H1 (cell line): ENCODE data around the gene MBD1. TPM values are rescaled to one million over a fixed set of nuclear protein-coding genes. Genes with fewer than 3 reads are reported as not detected.
"Not testable (repeated sequence)": the region's sequence is repeated elsewhere in the genome, so short reads cannot be mapped to it uniquely, and the experiment has no call there.

ENCODE experiments used
- CTCF ChIA-PET: fragments of 300-600 bp; sonication (Branson Sonifier 250); formaldehyde crosslinking; loops from one replicate; lab custom pipeline; 2021; ENCODE audit not compliant: partially characterized antibody; lab: Charles Lee
- POLR2A ChIA-PET: fragments of 300-600 bp; sonication (Branson Sonifier 250); formaldehyde crosslinking; loops from one replicate; lab custom pipeline; 2021; ENCODE audit warnings: inconsistent platforms; ENCODE audit not compliant: partially characterized antibody; lab: Charles Lee
- DNase-seq, 2 experiments: peaks; one replicate each; pipeline versions ENCODE4 v3.0.0 to v3.0.0-alpha.2; 2010 to 2022; ENCODE audit warnings: low spot score in 2 of 2, low read depth in 1 of 2, mixed read lengths in 1 of 2
- FAIRE-seq: peaks from 2 replicates; lab custom pipeline; 2011; peaks lifted over from hg19 to GRCh38; lab: Jason Lieb, UNC
- H2AFZ ChIP-seq: 2 replicates; pipeline ENCODE4 v1.8.1; 2012; ENCODE audit warnings: low read length, inconsistent platforms
- H2AK5ac ChIP-seq: 2 replicates; pipeline ENCODE4 v1.6.1; 2013; ENCODE audit warnings: low read depth, low read length
- H2BK120ac ChIP-seq: replicated peaks from 2 replicates; pipeline ENCODE3; 2013; ENCODE audit warnings: low read depth, low read length, inconsistent platforms
- H2BK12ac ChIP-seq: 2 replicates; pipeline ENCODE4 v1.6.1; 2013; ENCODE audit warnings: low read depth, low read length
- H2BK15ac ChIP-seq: 2 replicates; pipeline ENCODE4 v1.6.1; 2013; ENCODE audit warnings: low read length
- H2BK20ac ChIP-seq: 2 replicates; pipeline ENCODE4 v1.6.1; 2013; ENCODE audit warnings: low read length
- H2BK5ac ChIP-seq: 2 replicates; pipeline ENCODE4 v1.6.1; 2013; ENCODE audit warnings: low read depth, low read length
- H3K14ac ChIP-seq: 2 replicates; pipeline ENCODE4 v1.6.1; 2013; ENCODE audit warnings: inconsistent platforms; ENCODE audit not compliant: insufficient read length
- H3K18ac ChIP-seq: 2 replicates; pipeline ENCODE4 v1.6.1; 2013; ENCODE audit warnings: low read length; ENCODE audit errors: extremely low read depth
- H3K23ac ChIP-seq: 2 replicates; pipeline ENCODE4 v1.6.1; 2013; ENCODE audit warnings: inconsistent platforms; ENCODE audit not compliant: insufficient read length
- H3K23me2 ChIP-seq: 2 replicates; pipeline ENCODE4 v1.6.1; 2013; ENCODE audit warnings: low read depth, low read length
- H3K27ac ChIP-seq: 2 replicates; pipeline ENCODE4 v1.6.1; 2011; ENCODE audit warnings: low read depth, low read length, inconsistent platforms
- H3K27me3 ChIP-seq, 4 experiments: replicated peaks in 1 of 4; 1 replicate in 1 of 4; 2 replicates in 3 of 4; pipeline versions ENCODE4 v1.6.1 to v1.8.1; 2011 to 2013; ENCODE audit warnings: low read length in 3 of 4, mild to moderate bottlenecking in 3 of 4, inconsistent platforms in 2 of 4, mixed read lengths in 2 of 4, moderate library complexity in 1 of 4; ENCODE audit not compliant: control insufficient read depth in 3 of 4, insufficient read depth in 3 of 4; ENCODE audit errors: extremely low read depth in 1 of 4
- H3K36me3 ChIP-seq, 4 experiments: 2 replicates each; pipeline versions ENCODE4 v1.6.1 to v1.8.1; 2011 to 2013; ENCODE audit warnings: mild to moderate bottlenecking in 4 of 4, low read length in 3 of 4, moderate library complexity in 2 of 4, control low read depth in 1 of 4, inconsistent platforms in 1 of 4; ENCODE audit not compliant: insufficient read depth in 4 of 4, control insufficient read depth in 2 of 4
- H3K4ac ChIP-seq: replicated peaks from 2 replicates; pipeline ENCODE3; 2013; ENCODE audit warnings: low read length, low read depth, mixed read lengths, inconsistent platforms; ENCODE audit not compliant: insufficient read length
- H3K4me1 ChIP-seq, 4 experiments: replicated peaks in 1 of 4; 1 replicate in 1 of 4; 2 replicates in 3 of 4; pipeline versions ENCODE4 v1.6.1 to v1.8.1; 2011 to 2013; ENCODE audit warnings: low read length in 3 of 4, inconsistent platforms in 2 of 4, mixed read lengths in 1 of 4; ENCODE audit not compliant: insufficient read depth in 4 of 4, control insufficient read depth in 3 of 4
- H3K4me2 ChIP-seq, 2 experiments: 2 replicates each; pipeline versions ENCODE4 v1.6.1 to v1.8.1; 2011 to 2013; ENCODE audit warnings: low read depth in 2 of 2, low read length in 2 of 2, control low read depth in 1 of 2, inconsistent platforms in 1 of 2, mild to moderate bottlenecking in 1 of 2; ENCODE audit not compliant: insufficient read depth in 1 of 2
- H3K4me3 ChIP-seq, 4 experiments: fragments of 200-600, 300-600 bp in 1 of 4; sonication (generic), shearing (Covaris generic), sonication (Bioruptor Twin) in 1 of 4; 2 replicates each; pipeline versions ENCODE4 v1.5.1 to v1.8.1; 2011 to 2016; ENCODE audit warnings: low read length in 4 of 4, low read depth in 3 of 4, control low read depth in 2 of 4, inconsistent platforms in 2 of 4, mild to moderate bottlenecking in 2 of 4, mixed read lengths in 1 of 4, moderate library complexity in 1 of 4; ENCODE audit not compliant: insufficient read depth in 2 of 4; ENCODE audit errors: extremely low read depth in 1 of 4
- H3K56ac ChIP-seq: replicated peaks from 2 replicates; pipeline ENCODE3; 2013; ENCODE audit warnings: low read depth, mild to moderate bottlenecking, mixed read lengths, low read length, inconsistent platforms; ENCODE audit not compliant: insufficient read length
- H3K79me1 ChIP-seq: 2 replicates; pipeline ENCODE4 v1.6.1; 2013; ENCODE audit warnings: low read depth, low read length, control low read depth
- H3K79me2 ChIP-seq, 2 experiments: 2 replicates each; pipeline versions ENCODE4 v1.6.1 to v1.8.1; 2012 to 2013; ENCODE audit warnings: low read length in 2 of 2, mild to moderate bottlenecking in 2 of 2, inconsistent platforms in 1 of 2; ENCODE audit not compliant: insufficient read depth in 2 of 2, control insufficient read depth in 1 of 2
- H3K9ac ChIP-seq, 4 experiments: replicated peaks in 1 of 4; 1 replicate in 1 of 4; 2 replicates in 3 of 4; pipeline versions ENCODE4 v1.6.1 to v1.8.1; 2011 to 2013; ENCODE audit warnings: low read depth in 3 of 4, low read length in 3 of 4, control low read depth in 2 of 4, mild to moderate bottlenecking in 2 of 4, moderate library complexity in 2 of 4, inconsistent platforms in 1 of 4; ENCODE audit errors: extremely low read depth in 1 of 4
- H3K9me3 ChIP-seq, 2 experiments: 2 replicates each; pipeline versions ENCODE4 v1.6.1 to v1.8.1; 2012 to 2013; ENCODE audit warnings: mild to moderate bottlenecking in 2 of 2, moderate library complexity in 2 of 2, control low read depth in 1 of 2, inconsistent platforms in 1 of 2, low read depth in 1 of 2, low read length in 1 of 2, mixed read lengths in 1 of 2; ENCODE audit not compliant: insufficient read depth in 2 of 2
- H4K20me1 ChIP-seq, 2 experiments: replicated peaks in 1 of 2; 2 replicates each; pipeline versions ENCODE3 to v1.8.1; 2011 to 2013; ENCODE audit warnings: inconsistent platforms in 2 of 2, low read length in 2 of 2, mild to moderate bottlenecking in 1 of 2; ENCODE audit not compliant: insufficient read depth in 2 of 2, control insufficient read depth in 1 of 2
- H4K5ac ChIP-seq: 2 replicates; pipeline ENCODE4 v1.6.1; 2013; ENCODE audit warnings: low read length, low read depth, mixed read lengths, inconsistent platforms; ENCODE audit not compliant: insufficient read length
- H4K8ac ChIP-seq: 2 replicates; pipeline ENCODE4 v1.8.0; 2013; ENCODE audit warnings: mild to moderate bottlenecking, moderate library complexity, low read length, inconsistent platforms; ENCODE audit not compliant: insufficient read depth; ENCODE audit errors: extremely low read depth
- H4K91ac ChIP-seq: replicated peaks from 2 replicates; pipeline ENCODE3; 2013; ENCODE audit warnings: low read length, mixed read lengths, inconsistent platforms; ENCODE audit not compliant: insufficient read length
- WGBS, 2 experiments: shearing (Covaris generic) in 1 of 2; methylation state at CpG; one replicate each; pipeline versions ENCODE4 v1.1.6 to v1.1.7; 2013 to 2015; ENCODE audit warnings: low lambda C conversion rate in 2 of 2, mixed read lengths in 2 of 2, inconsistent platforms in 1 of 2, low coverage in 1 of 2, missing lambda C conversion rate in 1 of 2; ENCODE audit not compliant: insufficient replicate concordance in 2 of 2, insufficient coverage in 1 of 2, insufficient read length in 1 of 2; ENCODE audit errors: extremely low coverage in 1 of 2, missing lambda C conversion rate in 1 of 2; 5-methylcytosine and 5-hydroxymethylcytosine counted together
- polyA plus RNA-seq, 7 experiments: library from polyadenylated mRNA; depleted of rRNA in 3 of 7; stranded (reverse) in 5 of 7; unstranded in 2 of 7; fragments of >200 nt in 5 of 7; fragments of 200-250 nt in 2 of 7; gene quantifications; 1 replicate in 5 of 7; 2 replicates in 1 of 7; 4 replicates in 1 of 7; pipeline versions ENCODE4 v1.2.1 to v1.2.3, GENCODE V29; 2011 to 2013; ENCODE audit warnings: missing spikeins in 2 of 7, mixed read lengths in 2 of 7
- total RNA-seq: library from RNA; stranded (reverse); fragmentation: NEBNext Ultra II Directional; extraction: Animal tissue kit (Norgen Biotek cat#: 25700); gene quantifications from 2 replicates; pipeline ENCODE4 v1.2.1, GENCODE V29; 2021

Gene MBD1
- total and polyA plus RNA-seq, 2 of the 8 experiments (the other 6 are each of a cell fraction or from before 2014, with no cell fraction given), result 32.2 to 41.6 TPM

DNA sequence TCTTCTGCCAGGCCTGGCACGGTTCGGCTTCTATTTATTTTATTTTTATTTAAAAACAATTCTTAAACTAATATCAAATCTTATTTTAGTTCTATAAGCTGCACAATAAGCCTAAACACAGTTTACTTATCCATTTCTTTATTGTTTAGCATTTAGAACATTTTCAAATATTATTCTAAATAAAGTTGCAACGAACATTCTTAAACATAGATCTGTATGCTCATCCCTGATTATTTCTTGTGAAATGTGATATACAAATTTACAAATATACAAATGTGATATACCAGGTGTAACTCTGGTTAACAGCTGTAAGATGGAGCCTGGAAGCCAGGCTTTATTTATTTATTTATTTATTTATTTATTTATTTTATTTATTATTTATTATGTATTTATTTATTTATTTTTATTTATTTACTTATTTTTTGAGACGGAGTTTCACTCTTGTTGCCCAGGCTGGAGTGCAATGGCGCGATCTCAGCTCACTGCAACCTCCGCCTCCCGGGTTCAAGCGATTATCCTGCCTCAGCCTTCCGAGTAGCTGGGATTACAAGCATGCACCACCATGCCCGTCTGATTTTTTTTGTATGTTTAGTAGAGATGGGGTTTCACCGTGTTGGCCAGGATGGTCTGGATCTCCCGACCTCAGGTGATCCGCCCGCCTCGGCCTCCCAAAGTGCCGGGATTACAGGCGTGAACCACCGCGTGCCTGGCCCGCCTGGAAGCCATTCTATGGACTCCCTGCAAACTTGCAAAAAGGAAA, 7.2 kb upstream of the MBD1 start:
- H4K5ac ChIP-seq, H4K20me1 ChIP-seq, H3K27ac ChIP-seq, H3K79me1 ChIP-seq, H2BK120ac ChIP-seq, H3K4ac ChIP-seq, H3K79me2 ChIP-seq, H2BK15ac ChIP-seq, H3K14ac ChIP-seq, H2BK5ac ChIP-seq, DNase-seq, H3K56ac ChIP-seq, H2BK20ac ChIP-seq, H3K9ac ChIP-seq, H3K27me3 ChIP-seq, H2BK12ac ChIP-seq, H2AK5ac ChIP-seq, FAIRE-seq, H3K23me2 ChIP-seq, H3K18ac ChIP-seq, H4K91ac ChIP-seq, H3K23ac ChIP-seq, H3K4me1 ChIP-seq, H4K8ac ChIP-seq, H3K9me3 ChIP-seq: not testable (repeated sequence)
- peak overlapping the region; percentile 78 to 99 (median 95) for H3K4me3 ChIP-seq
- H2AFZ ChIP-seq, result peak overlapping the region; percentile 100
- H3K4me2 ChIP-seq, result peak overlapping the region; percentile 22 to 79
- WGBS, 2 experiments, result 81% methylated on average over 21 of the region's 21 CpGs; no CpG with 5 or more reads in 1 of the 2 experiments
- ChIA-PET POLR2A (interaction anchor here (0.8 kb wide), 1 partner anchor 17 kb away, joined by 3 read pairs; no protein-coding TSS in a partner anchor), CTCF (interaction anchor here (0.6 to 1.2 kb wide), 5 partner anchors 27 to 159 kb away, joined by 3 to 6 read pairs (median 3); partner anchors contain the start of gene MYO5B)
- H3K36me3 ChIP-seq, result peaks cover 3 to 14% (median 13%) of the 10 kb centered on the region in 4 experiments
